Activated T-cell treated with anti-CD3 and anti-CD28 coated beads, Interleukin-2, amount 50 U/mL, for 72 hours (primary cell): ENCODE results near the gene C13orf46. TPM values are rescaled to one million over a fixed set of nuclear protein-coding genes. Genes with fewer than 3 reads are reported as not detected.
"Not testable (repeated sequence)": the region's sequence is repeated elsewhere in the genome, so short reads cannot be mapped to it uniquely, and the experiment has no call there.

ENCODE experiments used
- ATAC-seq, 2 donors: fragments of 150-1000 bp; cut with Tn5 transposase; replicated peaks in 1 of 2; 2 replicates each; pipeline ENCODE4 v1.10.0; 2021; ENCODE audit warnings: moderate library complexity in 2 of 2, mild to moderate bottlenecking in 1 of 2
- DNase-seq, 2 donors: peaks; one replicate each; pipeline ENCODE4 v3.0.0; 2021 to 2022; ENCODE audit warnings: mixed read lengths in 1 of 2
- H3K27ac Mint-ChIP-seq: one replicate; pipeline ENCODE4 v1.8.0; 2022; ENCODE audit warnings: mild to moderate bottlenecking, moderate library complexity, mixed read lengths
- H3K27me3 Mint-ChIP-seq: one replicate; pipeline ENCODE4 v1.8.0; 2022; ENCODE audit warnings: low read depth, mixed read lengths
- H3K36me3 Mint-ChIP-seq, 2 donors: one replicate each; pipeline ENCODE4 v1.8.0; 2022; ENCODE audit warnings: mixed read lengths in 2 of 2, mild to moderate bottlenecking in 1 of 2; ENCODE audit not compliant: insufficient read depth in 2 of 2
- H3K4me1 Mint-ChIP-seq: one replicate; pipeline ENCODE4 v1.8.0; 2022; ENCODE audit warnings: low read depth, mixed read lengths
- H3K4me3 Mint-ChIP-seq, 2 donors: one replicate each; pipeline ENCODE4 v1.8.0; 2022; ENCODE audit warnings: mild to moderate bottlenecking in 2 of 2, mixed read lengths in 2 of 2, moderate library complexity in 2 of 2
- H3K9me3 Mint-ChIP-seq, 2 donors: one replicate each; pipeline ENCODE4 v1.8.0; 2022; ENCODE audit warnings: mixed read lengths in 2 of 2
- total RNA-seq, 2 donors: library from RNA; stranded (reverse); gene quantifications; one replicate each; pipeline ENCODE4 v1.2.3, GENCODE V29; 2022

C13orf46 gene
- total RNA-seq, result 1 to 10 TPM; 4.6 to 6.9 TPM

DNA sequence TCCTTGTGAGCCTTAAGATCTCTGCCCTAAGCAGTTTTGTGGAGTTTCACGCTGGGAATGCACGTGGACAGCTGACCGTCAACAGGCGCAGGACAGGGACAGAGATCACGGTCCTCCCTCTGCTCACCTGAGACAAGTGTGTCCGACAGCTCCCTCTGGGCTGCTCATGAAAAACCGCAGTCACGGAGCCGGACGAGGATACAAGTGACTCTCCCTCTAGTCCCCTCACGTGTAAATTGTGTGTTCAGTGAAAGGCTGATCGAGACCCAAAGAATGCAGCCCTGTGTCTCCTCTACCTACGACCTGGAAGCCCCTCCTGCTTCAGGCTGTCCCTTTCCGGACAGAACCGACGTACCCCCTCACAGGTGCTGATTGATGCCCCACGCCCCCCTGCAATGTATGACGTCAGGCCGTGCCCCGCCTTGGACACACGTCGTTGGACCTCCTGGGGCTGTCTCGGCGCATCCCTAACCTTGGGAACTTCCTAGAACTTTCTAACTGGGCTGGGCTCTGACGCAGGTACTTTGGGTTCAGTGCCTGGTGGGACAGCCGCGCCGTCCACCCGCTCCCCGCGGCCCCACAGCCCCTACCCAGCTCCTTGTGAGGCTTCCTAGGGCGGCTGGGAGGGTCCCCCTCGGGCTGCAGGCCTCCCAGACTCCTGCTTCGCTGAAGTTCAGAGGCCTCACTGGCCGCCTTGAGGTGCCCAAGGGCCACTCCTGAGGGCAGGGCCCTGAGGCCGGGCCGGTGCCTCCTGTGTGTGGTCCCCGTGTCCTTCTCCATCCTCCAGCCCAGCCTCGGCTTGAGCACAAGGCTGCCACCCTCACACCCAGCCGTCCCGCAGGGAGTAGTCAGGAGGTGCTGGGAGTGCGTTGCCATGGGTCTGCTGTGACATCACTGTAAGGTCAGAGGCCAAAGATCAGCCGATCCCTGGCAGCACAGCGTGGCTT is at the start of gene C13orf46:
Gene C13orf46, minus strand, starts transcription at position 859 of the 947 bp plus-strand sequence. Its CDS starts 79 bp downstream, at position 780.
- H3K4me3 Mint-ChIP-seq, result no peak within 1 kb of the TSS
- no peaks in the 10 kb centered on the region for H3K4me1 Mint-ChIP-seq
- ATAC-seq (no peak), DNase-seq (no peak)
- H3K27ac Mint-ChIP-seq, result no peak within 1 kb of the TSS
- no peaks in the 10 kb centered on the region for H3K27me3 Mint-ChIP-seq
- peaks cover 0 to 2% of the 10 kb centered on the region in 2 donors for H3K36me3 Mint-ChIP-seq
- no peaks in the 10 kb centered on the region for H3K9me3 Mint-ChIP-seq

DNA sequence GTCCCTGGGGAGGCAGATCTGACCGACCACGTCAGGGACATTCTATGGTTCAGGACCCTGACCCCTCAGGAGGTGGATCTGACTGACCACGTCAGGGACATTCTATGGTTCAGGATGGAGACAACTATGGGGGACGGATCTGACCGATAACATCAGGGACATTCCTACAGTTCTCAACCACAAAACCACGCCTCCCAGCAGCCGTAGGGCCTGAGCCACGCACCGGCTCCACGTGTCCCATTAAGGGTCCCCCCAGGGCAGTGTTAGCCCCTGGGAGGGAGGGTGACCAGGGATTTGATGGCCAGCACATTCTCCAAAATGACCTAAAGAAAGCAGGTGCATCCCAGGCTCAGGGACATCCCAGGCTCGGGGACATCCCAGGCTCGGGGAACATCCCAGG is 49.0 kb upstream of the C13orf46 start:
- H3K27me3 Mint-ChIP-seq, result no peaks in the 10 kb centered on the region
- no peak for ATAC-seq
- no peaks in the 10 kb centered on the region for H3K9me3 Mint-ChIP-seq
- H3K4me3 Mint-ChIP-seq, result no peak overlapping the region
- H3K36me3 Mint-ChIP-seq, result peaks cover 2 to 8% of the 10 kb centered on the region in 2 donors
- no peaks in the 10 kb centered on the region for H3K4me1 Mint-ChIP-seq
- DNase-seq, result no peak
- H3K27ac Mint-ChIP-seq, result no peak overlapping the region

DNA sequence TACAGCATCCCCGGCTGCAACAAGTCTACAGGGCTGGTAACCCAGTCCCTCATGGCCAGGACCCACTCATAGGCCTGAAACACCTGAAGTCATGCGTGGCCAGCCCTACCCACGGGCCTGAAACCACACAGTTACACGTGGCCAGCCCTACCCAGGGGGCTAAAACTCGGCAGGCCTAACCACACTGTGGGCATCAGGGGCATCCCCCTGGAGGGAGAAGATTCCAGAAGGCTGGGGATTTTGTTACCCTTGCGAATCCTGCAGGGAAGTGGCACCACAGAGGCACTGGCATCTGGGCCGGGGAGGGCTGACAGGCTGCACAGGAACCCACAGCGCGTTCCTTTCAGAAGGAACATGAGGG is 48.4 kb upstream of the C13orf46 start:
- no peak for DNase-seq
- H3K9me3 Mint-ChIP-seq, result no peaks in the 10 kb centered on the region
- H3K27me3 Mint-ChIP-seq, result no peaks in the 10 kb centered on the region
- ATAC-seq, result no peak
- no peak overlapping the region for H3K4me3 Mint-ChIP-seq
- H3K36me3 Mint-ChIP-seq, result peaks cover under 1 to 8% of the 10 kb centered on the region in 2 donors
- no peak overlapping the region for H3K27ac Mint-ChIP-seq
- H3K4me1 Mint-ChIP-seq, result no peaks in the 10 kb centered on the region

DNA sequence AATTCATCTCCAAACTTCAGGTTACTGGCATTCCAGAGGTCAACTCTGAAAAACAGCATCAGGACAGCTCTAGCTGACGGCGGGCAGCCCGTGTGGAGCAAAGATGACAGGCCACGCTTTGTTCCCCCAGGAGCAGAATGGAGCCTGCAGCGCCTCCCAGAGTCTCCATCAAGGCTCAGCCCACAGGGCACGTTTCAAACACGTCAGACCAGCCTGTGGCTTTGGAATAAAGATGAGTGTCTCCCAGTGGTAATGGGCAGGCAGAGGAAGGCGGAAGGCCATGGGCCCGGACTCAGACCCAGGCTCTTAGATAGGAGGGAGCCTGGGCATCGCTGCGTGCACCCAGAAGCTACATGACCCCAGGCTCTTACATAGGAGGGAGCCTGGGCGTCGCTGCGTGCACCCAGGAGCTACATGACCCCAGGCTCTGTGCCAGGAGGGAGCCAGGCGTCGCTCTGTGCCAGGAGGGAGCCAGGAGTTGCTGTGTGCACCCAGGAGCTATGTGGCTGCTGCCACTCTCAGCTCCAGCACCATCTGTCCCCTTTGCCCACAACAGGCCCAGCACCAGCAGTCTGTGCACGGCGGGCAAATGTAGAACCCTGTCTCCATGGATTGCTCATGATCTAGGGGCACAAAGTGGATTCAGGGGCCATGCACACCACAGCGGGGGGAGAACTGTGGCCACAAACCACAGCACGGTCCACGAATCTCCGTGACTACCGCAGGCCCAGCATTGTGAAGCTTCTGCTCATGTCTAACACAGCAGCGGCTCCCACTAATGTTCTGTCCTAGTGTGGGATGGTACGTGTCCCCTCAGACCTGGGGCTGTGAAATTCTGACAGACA is 47.8 kb upstream of the C13orf46 start:
- Mint-ChIP-seq H3K4me3 (no peak overlapping the region), H3K36me3 (peaks cover 0 to 7% of the 10 kb centered on the region in 2 donors), H3K27ac (no peak overlapping the region), H3K4me1 (peaks cover 2% of the 10 kb centered on the region), H3K27me3 (no peaks in the 10 kb centered on the region), H3K9me3 (no peaks in the 10 kb centered on the region)
- ATAC-seq, result no peak
- DNase-seq, result no peak

GRCh38 chr13:114020750-114021463 is 47.0 kb upstream of the C13orf46 start:
- Mint-ChIP-seq H3K4me1 (peaks cover 10% of the 10 kb centered on the region), H3K36me3 (peaks cover 0 to 10% of the 10 kb centered on the region in 2 donors), H3K4me3 (no peak overlapping the region), H3K27ac (no peak overlapping the region), H3K27me3 (no peaks in the 10 kb centered on the region), H3K9me3 (no peaks in the 10 kb centered on the region)
- ATAC-seq (no peak), DNase-seq (no peak)

DNA sequence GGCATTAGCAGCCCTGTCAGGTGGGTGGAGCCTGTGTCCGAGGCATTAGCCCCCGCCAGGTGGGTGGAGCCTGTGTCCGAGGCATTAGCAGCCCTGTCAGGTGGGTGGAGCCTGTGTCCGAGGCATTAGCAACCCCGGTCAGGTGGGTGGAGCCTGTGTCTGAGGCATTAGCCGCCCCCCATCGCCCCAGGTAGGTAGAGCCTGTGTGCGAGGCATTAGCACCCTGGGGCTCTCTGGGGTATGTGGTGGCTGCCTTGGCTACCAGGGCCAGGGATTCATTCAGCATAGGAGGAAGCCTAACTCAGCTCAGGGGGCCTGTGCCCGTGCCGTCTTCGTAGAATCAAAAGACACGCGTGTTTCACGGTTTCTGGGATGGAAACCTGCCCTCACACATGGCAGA is 46.3 kb upstream of the C13orf46 start:
- H3K9me3 Mint-ChIP-seq, ATAC-seq, H3K4me3 Mint-ChIP-seq, DNase-seq, H3K27ac Mint-ChIP-seq, H3K27me3 Mint-ChIP-seq: not testable (repeated sequence)
- Mint-ChIP-seq H3K36me3 (peaks cover 0 to 11% of the 10 kb centered on the region in 2 donors), H3K4me1 (peaks cover 16% of the 10 kb centered on the region)

DNA sequence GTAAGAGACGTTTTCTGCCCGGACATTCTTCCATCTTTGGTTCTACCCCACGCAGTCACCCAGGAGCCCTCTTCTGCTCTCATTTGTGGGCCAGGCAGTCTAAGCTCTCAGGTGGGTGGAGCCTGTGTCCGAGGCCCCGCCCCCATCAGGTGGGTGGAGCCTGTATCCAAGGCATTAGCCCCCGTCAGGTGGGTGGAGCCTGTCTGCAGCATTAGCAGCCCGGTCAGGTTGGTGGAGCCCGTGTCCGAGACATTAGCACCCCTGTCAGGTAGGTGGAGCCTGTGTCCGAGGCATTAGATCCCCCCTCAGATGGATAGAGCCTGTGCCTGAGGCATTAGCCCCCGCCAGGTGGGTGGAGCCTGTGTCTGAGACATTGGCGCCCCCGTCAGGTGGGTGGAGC is 45.5 kb upstream of the C13orf46 start:
- H3K9me3 Mint-ChIP-seq, result no peaks in the 10 kb centered on the region
- no peak overlapping the region for H3K27ac Mint-ChIP-seq
- H3K36me3 Mint-ChIP-seq, result peaks cover 0 to 11% of the 10 kb centered on the region in 2 donors
- no peak overlapping the region for H3K4me3 Mint-ChIP-seq
- ATAC-seq, result no peak
- H3K4me1 Mint-ChIP-seq, result peaks cover 16% of the 10 kb centered on the region
- no peaks in the 10 kb centered on the region for H3K27me3 Mint-ChIP-seq
- DNase-seq, result peak; percentile 27 to 40

GRCh38 chr13:114018461-114019055 is 44.7 kb upstream of the C13orf46 start:
- H3K27ac Mint-ChIP-seq, result no peak overlapping the region

DNA sequence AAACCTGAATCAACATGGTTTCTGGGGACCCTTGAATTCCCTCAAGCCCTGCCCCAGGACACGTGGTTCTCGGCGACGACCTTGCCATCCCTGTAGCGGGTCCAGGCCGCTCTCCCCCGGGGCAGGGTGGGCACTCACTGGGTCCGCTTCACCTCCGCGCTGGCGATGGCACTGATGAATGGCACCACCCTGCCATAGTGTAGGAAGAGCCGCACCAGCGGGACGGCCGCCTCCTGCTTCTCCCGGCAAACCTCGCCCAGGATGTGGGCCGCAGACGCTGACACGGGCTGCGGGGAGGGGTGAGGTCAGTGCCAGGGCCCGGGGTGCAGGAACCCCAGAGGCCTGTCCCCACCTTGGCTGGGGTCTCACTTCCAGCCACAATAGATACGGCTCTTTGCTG is 44.1 kb upstream of the C13orf46 start:
- peaks cover 0 to 11% of the 10 kb centered on the region in 2 donors for H3K36me3 Mint-ChIP-seq
- H3K27me3 Mint-ChIP-seq, result no peaks in the 10 kb centered on the region
- no peak overlapping the region for H3K4me3 Mint-ChIP-seq
- H3K4me1 Mint-ChIP-seq, result peaks cover 16% of the 10 kb centered on the region
- no peak overlapping the region for H3K27ac Mint-ChIP-seq
- no peak for DNase-seq
- ATAC-seq, result no peak
- H3K9me3 Mint-ChIP-seq, result no peaks in the 10 kb centered on the region

More at GRCh38 chr13:114018461-114019055, 44.7 kb upstream of the C13orf46 start:
- Mint-ChIP-seq H3K36me3 (peaks cover 0 to 11% of the 10 kb centered on the region in 2 donors), H3K27me3 (no peaks in the 10 kb centered on the region), H3K4me3 (no peak overlapping the region), H3K4me1 (peaks cover 16% of the 10 kb centered on the region), H3K9me3 (no peaks in the 10 kb centered on the region)
- DNase-seq (no peak), ATAC-seq (no peak)

DNA sequence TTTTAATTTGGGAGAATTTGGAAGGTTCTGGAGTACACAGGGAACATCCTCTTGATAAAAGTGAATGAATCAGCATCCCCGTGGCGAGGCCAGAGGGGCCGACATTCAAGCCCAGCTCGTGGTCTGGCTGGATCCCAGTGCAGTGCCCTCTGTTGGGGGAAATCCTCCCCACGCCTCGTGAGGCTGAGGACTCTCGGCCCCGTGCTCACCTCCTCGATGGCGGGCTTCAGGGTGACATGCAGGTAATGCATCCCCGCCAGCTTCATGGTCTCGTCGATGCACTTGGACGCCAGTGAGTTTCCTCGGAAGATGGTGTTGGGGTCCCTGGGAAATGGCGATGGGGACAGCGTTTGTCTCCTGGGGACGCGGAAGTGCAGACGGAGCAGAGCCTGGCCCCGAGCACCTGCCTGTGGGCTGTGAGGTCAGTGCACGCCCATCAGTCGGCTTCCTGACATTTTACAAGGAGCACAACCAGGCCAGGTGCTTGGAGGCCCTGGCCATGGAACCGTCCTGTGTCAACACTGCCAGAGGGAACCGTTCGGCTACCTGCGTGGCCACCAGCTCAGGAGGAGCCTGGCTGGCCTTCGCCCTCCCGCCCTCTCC is 43.3 kb upstream of the C13orf46 start:
- Mint-ChIP-seq H3K4me1 (peaks cover 16% of the 10 kb centered on the region), H3K27ac (peak overlapping the region; percentile 92), H3K27me3 (no peaks in the 10 kb centered on the region), H3K36me3 (peaks cover 0 to 11% of the 10 kb centered on the region in 2 donors), H3K4me3 (no peak overlapping the region), H3K9me3 (no peaks in the 10 kb centered on the region)
- ATAC-seq (no peak), DNase-seq (no peak)

GRCh38 chr13:114016321-114017027 is 42.6 kb upstream of the C13orf46 start:
- no peak overlapping the region for H3K4me3 Mint-ChIP-seq
- H3K27ac Mint-ChIP-seq, result peak overlapping the region; percentile 92
- no peaks in the 10 kb centered on the region for H3K9me3 Mint-ChIP-seq
- ATAC-seq (no peak), DNase-seq (no peak)
- peaks cover 16% of the 10 kb centered on the region for H3K4me1 Mint-ChIP-seq
- H3K27me3 Mint-ChIP-seq, result no peaks in the 10 kb centered on the region
- peaks cover 0 to 11% of the 10 kb centered on the region in 2 donors for H3K36me3 Mint-ChIP-seq

GRCh38 chr13:114015969-114016295 is 42.1 kb upstream of the C13orf46 start:
- DNase-seq, result peak; percentile 34 to 37
- no peak overlapping the region for H3K4me3 Mint-ChIP-seq

More at GRCh38 chr13:114015969-114016295, 42.1 kb upstream of the C13orf46 start:
- Mint-ChIP-seq H3K36me3 (peaks cover 1 to 10% of the 10 kb centered on the region in 2 donors), H3K27ac (peak overlapping the region; percentile 92), H3K9me3 (no peaks in the 10 kb centered on the region), H3K4me1 (peaks cover 18% of the 10 kb centered on the region), H3K27me3 (no peaks in the 10 kb centered on the region)
- peak; percentile 55 to 69 for ATAC-seq
